Right renal cortex interstitium (tissue), 3 donors: ENCODE results near the gene GTF3A. TPM values are rescaled to one million over a fixed set of nuclear protein-coding genes. Genes with fewer than 3 reads are reported as not detected.
"Not testable (repeated sequence)": the region's sequence is repeated elsewhere in the genome, so short reads cannot be mapped to it uniquely, and the experiment has no call there.

Source experiments
- DNase-seq, 3 donors: peaks; one replicate each; pipeline ENCODE4 v3.0.0-alpha.2; 2013; ENCODE audit warnings: low read depth in 3 of 3, low spot score in 2 of 3
- polyA plus RNA-seq, 3 donors: library from polyadenylated mRNA; unstranded; fragments of 120-200 nt; gene quantifications; one replicate each; pipeline ENCODE4 v1.2.1, GENCODE V29; 2013; ENCODE audit not compliant: insufficient read length in 3 of 3

Gene GTF3A
- 10 to 100 TPM; 89.1 to 98.2 (median 92.8) TPM for polyA plus RNA-seq

GRCh38 chr13:27424246-27425157 is at the start of gene GTF3A:
TSS of gene GTF3A (plus strand) at chr13:27424619.
- DNase-seq = peak; percentile 78 to 81 (median 79)

GRCh38 chr13:27374650-27375049 is 49.8 kb upstream of the GTF3A start:
- DNase-seq = peak in 1 of 3 donors; percentile 56

GRCh38 chr13:27375686-27376326 is 48.6 kb upstream of the GTF3A start:
- no peak for DNase-seq

GRCh38 chr13:27379126-27379525 is 45.3 kb upstream of the GTF3A start:
- no peak for DNase-seq

- DNase-seq = no peak
These were observed 44.5 kb upstream of the GTF3A start for GRCh38 chr13:27379694-27380641.

- DNase-seq = no peak
These were observed 42.8 kb upstream of the GTF3A start for GRCh38 chr13:27381601-27382000.

GRCh38 chr13:27383104-27383921 is 41.1 kb upstream of the GTF3A start:
- DNase-seq = no peak

- no peak for DNase-seq
These were observed 40.1 kb upstream of the GTF3A start for GRCh38 chr13:27384285-27384684.

- DNase-seq = no peak
These were observed 36.2 kb upstream of the GTF3A start for GRCh38 chr13:27388241-27388640.

- no peak for DNase-seq
These were observed 34.5 kb upstream of the GTF3A start for GRCh38 chr13:27389891-27390290.

- no peak for DNase-seq
These were observed 32.9 kb upstream of the GTF3A start for GRCh38 chr13:27391471-27391870.

- no peak for DNase-seq
These were observed 31.3 kb upstream of the GTF3A start for GRCh38 chr13:27393101-27393500.

- DNase-seq = no peak
These were observed 29.4 kb upstream of the GTF3A start for GRCh38 chr13:27395007-27395510.

GRCh38 chr13:27396252-27396846 is 28.1 kb upstream of the GTF3A start:
- no peak for DNase-seq

- no peak for DNase-seq
These were observed 26.1 kb upstream of the GTF3A start for GRCh38 chr13:27398360-27398759.

- not testable (repeated sequence) for DNase-seq
These were observed 24.0 kb upstream of the GTF3A start for GRCh38 chr13:27400405-27400804.

GRCh38 chr13:27401210-27401609 is 23.2 kb upstream of the GTF3A start:
- DNase-seq = no peak

- no peak for DNase-seq
These were observed 21.2 kb upstream of the GTF3A start for GRCh38 chr13:27403203-27403678.

- no peak for DNase-seq
These were observed 20.6 kb upstream of the GTF3A start for GRCh38 chr13:27403727-27404385.
